GM19193 (cell line): ENCODE data around the gene ELMO1.

Experiments
- POLR2A ChIP-seq: IDR thresholded peaks from 4 replicates; pipeline ENCODE4 v1.6.1; 2011; ENCODE audit not compliant: insufficient read depth, insufficient read length; ENCODE audit errors: extremely low read depth

ELMO1 gene

GRCh38 chr7:37364856-37365255 is 83.8 kb downstream of the ELMO1 start:
- no peak for TF ChIP-seq POLR2A

GRCh38 chr7:37363536-37364491 is 84.8 kb downstream of the ELMO1 start:
- TF ChIP-seq POLR2A = no peak

DNA sequence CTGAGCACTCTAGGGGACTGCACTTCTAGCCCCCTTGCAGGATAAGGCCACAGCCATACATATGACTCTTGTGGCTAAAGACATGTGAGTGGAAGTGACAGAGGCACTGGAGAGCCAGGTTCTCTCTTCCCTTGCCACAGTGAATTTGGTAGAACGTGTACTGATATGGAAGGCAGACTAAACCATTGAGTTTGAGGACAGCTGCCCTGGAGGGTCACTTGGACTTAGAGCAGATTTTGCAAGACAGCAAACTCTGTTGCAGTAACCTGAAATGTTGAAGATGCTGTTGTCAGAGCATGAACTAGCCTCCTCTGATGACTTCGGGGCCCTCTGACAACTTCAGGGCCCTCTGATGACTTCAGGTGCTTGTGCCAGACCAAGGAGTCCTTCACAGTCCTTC is 85.9 kb downstream of the ELMO1 start:
- no peak for TF ChIP-seq POLR2A

DNA sequence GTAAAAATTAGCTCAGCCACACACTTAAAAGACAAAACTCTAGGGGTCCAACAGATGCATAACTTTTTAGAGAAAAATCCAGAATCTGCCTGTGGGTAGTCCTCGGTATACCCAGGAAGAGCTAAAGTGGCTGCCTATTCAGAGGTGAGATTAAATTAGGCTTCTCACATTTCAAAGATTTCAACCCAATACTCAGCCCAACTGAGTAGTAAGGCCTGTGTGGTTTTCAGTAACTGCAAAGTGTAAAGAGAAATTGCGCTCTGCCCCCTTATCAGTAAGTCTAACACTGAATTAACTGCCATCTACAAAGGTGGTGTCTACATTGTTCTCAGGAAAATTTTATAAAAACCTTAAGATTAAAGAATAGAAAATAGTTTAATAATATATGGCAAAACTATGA is 88.2 kb downstream of the ELMO1 start:
- TF ChIP-seq POLR2A = no peak

DNA sequence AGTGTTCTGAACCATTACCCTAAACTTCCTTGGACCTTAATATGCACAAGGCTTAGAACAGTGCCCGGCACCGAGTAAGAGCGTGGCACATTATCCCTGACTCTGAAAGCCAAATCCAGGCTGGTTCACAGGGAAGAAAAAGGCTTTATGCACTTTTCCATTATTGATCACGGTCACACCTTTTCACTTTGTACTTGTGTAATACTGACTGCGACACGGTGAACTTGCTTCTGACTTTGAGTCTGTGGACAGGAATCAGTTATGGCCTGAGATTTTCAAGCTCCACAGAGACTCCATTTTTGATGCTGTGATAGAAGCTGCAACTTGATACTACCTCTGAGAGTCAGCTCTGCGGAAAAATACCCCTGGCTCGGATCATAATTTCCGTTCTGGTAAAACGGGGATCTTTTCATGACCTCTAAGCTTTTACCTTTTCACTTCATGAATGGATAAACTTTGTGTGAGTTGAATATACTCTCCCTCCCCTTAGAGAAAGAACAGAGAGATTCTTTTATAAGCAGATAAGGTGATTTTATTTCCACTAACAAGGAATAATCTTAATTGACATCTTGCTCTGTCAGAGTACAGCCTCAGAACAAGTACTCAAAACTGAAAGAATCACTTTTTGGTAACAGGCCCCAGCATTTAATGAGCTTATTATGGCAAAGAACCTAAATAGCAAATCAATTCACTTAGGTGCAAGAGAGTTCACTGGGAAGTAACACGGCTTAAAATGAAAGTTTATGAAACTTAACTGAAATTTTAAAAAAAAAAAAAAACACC is 88.8 kb downstream of the ELMO1 start:
- no peak for TF ChIP-seq POLR2A

GRCh38 chr7:37359180-37359579 is 89.5 kb downstream of the ELMO1 start:
- no peak for TF ChIP-seq POLR2A

- TF ChIP-seq POLR2A = no peak
These were observed 91.0 kb downstream of the ELMO1 start for GRCh38 chr7:37357637-37357996.

DNA sequence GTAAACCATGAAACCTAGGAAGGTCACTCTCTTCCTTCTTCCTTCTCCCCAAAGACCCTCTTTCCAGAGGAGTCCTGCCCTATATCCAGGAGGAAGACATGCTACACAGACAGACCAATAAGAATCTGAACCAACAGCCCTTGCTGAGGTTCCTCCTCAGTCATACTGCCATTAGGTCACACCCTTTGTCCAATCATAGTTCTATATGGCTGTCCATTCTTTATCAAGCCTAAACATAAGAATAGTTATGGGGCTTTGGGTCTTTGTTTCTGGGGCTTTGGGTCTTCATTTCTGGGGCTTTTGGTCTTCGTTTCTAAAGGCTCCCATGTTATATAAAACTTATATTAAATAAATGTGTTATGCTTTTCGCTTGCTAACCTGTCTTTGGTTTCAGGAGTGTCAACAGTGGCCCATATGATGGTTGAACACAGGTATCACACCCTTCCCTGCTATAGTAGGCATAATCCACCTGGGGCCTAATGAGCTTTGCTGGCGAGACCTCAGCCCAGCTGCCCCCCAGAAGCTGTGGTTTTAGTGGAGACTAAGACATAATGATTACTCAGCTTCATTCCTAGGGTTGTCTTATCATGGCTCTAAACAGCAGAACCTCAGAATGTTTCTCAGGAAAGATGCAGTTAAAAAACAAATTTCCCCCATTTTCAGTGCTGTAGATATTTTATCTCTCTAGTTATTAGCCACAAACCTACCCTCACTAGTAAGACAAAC is 91.6 kb downstream of the ELMO1 start:
- no peak for TF ChIP-seq POLR2A

DNA sequence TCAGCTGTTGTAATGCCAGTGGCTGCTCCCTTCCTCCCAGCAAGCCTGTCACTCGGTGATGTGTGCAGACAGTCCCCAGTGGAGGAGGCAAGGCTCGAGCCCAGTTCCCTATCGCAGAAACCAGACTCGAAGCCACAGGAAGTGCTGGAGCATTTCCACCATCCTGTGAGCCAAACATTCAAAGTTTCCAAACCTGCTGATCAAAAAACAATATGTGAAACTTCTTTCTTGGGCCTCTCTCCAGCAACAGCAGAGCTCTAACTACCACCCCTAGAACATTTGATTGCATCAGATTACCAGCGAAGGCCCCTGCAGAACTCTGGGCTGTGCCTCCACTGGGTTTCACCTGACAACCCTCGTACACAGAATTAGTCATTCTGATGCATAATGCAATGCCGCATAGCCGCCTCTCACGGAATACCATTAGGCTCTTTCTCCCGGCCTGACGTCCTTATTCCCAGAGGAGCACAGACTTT is 94.0 kb downstream of the ELMO1 start:
- no peak for TF ChIP-seq POLR2A

DNA sequence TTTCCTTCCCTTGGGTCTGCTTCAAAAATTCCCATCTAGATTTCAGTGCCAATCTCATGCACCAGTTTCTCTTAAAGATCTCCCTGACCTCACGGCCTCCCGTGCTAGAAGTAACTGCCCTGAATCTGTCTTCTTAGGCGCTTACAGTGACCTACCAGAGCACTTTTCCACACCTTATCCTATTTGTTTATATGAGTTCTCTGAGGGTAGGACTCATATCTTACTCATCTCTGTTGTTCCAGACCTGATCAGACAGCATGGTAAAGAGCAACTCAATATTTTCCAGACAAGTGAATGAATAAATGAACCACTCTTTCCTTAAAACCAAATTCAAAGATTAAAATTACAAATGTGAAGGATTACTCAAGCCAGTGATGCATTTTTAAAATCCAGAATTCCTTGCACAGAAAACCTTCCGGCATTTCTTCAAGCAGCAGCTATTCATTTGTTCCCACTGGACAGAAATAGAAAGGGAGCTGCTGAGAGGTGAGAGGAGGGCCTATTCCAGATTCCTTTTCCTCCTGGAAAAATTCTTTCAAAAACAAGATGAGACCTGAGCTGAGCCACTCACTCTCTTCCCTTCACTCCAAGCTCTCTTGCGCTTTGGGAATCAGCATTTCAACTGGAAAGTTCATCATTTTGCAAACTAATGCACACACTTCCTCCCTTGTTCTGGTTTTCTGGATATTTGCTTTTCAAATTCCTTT is 94.6 kb downstream of the ELMO1 start:
- no peak for TF ChIP-seq POLR2A

DNA sequence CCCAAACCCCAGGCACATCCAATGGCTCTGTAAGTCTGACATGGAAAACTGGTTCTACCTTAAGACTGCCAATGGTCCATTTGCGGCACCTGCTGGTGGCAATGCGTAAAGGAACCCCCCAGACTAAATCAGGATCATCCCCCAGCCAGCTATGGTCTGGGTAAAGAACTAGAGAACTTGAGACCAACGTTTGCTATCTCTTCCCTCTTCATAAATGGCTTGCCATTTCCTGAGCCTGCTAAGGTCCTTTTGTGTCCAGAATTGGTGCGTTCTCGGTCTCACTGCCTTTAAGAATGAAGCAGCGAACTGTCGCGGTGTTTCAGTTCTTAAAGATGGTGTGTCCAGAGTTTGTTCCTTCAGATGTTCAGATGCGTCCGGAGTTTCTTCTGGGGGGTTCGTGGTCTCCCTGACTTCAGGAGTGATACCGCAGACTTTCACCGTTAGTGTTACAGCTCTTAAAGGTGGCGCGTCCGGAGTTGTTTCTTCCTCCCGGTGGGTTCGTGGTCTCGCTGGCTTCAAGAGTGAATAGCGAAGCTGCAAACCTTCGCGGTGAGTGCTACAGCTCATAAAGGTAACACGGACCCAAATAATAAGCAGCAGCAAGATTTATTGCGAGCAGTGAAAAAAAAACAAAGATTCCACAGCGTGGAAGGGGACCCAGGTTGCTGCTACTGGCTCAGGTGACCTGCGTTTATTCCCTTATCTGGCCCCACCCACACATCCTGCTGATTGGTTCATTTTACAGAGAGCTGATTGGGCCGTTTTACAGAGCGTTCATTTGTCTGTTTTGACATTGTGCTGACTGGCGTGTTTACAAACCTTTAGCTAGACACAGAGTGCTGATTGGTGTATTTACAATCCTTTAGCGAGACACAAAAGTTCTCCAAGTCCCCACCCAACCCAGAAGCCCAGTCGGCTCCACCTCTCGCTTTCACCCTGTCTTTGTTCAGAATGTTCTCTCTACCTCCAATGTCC is 95.4 kb downstream of the ELMO1 start:
- no peak for TF ChIP-seq POLR2A

DNA sequence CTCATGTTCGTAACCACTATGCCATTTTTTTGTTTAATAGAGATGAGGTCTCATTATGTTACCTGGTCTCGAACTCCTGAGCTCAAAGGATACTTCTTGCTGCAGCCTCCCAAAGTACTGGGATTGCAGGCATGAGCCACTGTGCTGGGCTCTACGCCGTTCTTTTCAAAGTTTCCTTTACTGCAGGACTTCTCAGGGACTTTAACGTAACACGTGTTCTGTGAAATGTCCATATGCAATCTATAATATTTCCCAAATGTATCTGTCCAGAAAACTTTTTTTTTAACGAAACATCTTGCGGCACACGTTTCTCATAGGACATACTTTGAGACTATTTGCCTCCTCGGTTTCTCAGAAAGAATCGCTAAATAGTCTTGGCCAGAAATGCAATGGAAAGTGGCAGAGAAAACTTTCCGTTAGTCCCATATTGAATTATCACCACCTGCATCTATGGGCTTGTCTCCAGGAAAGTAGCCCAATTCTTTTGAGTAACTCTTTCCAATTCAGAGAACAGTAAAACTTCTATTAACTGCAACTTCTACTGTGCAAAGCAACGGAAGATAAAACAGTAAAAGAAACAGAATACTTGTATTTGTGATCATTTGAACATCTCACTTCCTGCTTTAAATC is 96.3 kb downstream of the ELMO1 start:
- no peak for TF ChIP-seq POLR2A

DNA sequence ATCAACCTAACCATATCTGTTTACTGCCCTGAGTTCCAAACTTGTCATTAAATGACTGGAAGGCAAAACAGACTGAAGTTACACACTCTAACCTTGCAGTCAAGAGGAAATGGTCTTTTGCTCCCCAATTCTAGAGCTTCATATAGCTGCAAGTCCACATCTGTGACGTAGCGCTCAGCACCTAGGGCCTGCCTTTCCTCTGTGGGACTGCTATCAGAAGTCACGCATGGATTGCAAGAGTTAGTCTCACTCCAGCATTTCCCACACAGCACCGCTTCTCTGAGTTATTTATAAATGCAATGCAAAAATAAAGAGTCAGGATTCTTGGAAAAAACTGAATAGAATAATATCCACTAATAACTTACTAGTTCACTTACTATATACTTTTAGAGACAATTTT is 96.9 kb downstream of the ELMO1 start:
- no peak for TF ChIP-seq POLR2A
